ENCODE data around the gene CLDN11.

CLDN11 gene

GRCh38 chr3:170413291-170413690, 5.4 kb upstream of the CLDN11 start:
- H3K4me3 ChIP-seq (ENCODE audit: low read depth in 1 of 2, low read length in 1 of 2): no peak overlapping the region
- H3K4me1 ChIP-seq (ENCODE audit: control insufficient read depth in 1 of 2, insufficient read depth in 1 of 2, low read depth in 1 of 2, low read length in 1 of 2): peaks cover under 1 to 2% of the 10 kb centered on the region in 2 experiments
- H3K36me3 ChIP-seq: no peaks in the 10 kb centered on the region
- H3K27ac ChIP-seq: no peak overlapping the region
- TF ChIP-seq, protein P1, sequence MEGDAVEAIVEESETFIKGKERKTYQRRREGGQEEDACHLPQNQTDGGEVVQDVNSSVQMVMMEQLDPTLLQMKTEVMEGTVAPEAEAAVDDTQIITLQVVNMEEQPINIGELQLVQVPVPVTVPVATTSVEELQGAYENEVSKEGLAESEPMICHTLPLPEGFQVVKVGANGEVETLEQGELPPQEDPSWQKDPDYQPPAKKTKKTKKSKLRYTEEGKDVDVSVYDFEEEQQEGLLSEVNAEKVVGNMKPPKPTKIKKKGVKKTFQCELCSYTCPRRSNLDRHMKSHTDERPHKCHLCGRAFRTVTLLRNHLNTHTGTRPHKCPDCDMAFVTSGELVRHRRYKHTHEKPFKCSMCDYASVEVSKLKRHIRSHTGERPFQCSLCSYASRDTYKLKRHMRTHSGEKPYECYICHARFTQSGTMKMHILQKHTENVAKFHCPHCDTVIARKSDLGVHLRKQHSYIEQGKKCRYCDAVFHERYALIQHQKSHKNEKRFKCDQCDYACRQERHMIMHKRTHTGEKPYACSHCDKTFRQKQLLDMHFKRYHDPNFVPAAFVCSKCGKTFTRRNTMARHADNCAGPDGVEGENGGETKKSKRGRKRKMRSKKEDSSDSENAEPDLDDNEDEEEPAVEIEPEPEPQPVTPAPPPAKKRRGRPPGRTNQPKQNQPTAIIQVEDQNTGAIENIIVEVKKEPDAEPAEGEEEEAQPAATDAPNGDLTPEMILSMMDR (IDR thresholded peaks at IDR 0.05): no peak
- H3K27me3 ChIP-seq: peaks cover 59% of the 10 kb centered on the region
- H3K9me3 ChIP-seq: no peaks in the 10 kb centered on the region

GRCh38 chr3:170414202-170414663, 4.4 kb upstream of the CLDN11 start:
- no peaks in the 10 kb centered on the region for H3K36me3 ChIP-seq
- TF ChIP-seq, protein P1 (IDR thresholded peaks at IDR 0.05): peak; percentile 71
- no peak overlapping the region for H3K27ac ChIP-seq
- H3K4me1 ChIP-seq (ENCODE audit: control insufficient read depth in 1 of 2, insufficient read depth in 1 of 2, low read depth in 1 of 2, low read length in 1 of 2): peaks cover 10 to 12% of the 10 kb centered on the region in 2 experiments
- peaks cover 69% of the 10 kb centered on the region for H3K27me3 ChIP-seq
- H3K4me3 ChIP-seq (ENCODE audit: low read depth in 1 of 2, low read length in 1 of 2): no peak overlapping the region
- no peaks in the 10 kb centered on the region for H3K9me3 ChIP-seq

DNA sequence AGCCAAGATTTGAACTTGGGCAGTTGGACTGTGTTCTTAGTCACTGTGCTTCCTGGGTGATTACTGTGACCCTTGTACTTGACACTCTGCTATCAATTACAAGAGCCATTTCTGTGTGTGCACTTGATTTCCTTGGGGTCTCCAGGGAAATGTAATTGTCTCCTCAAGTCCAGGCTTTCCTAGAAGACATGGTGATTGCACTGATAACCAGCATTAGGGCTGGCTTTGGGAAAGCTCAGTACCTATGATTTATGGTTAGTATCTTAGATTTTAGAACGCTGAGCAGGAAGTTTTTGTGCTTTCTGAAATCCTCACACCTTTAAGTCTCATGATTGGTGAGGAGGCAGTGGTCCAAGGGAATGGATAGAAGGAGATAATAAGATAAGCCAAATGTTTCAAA, 1.6 kb upstream of the CLDN11 start:
- TF ChIP-seq, protein P1 (IDR thresholded peaks at IDR 0.05): no peak
- H3K36me3 ChIP-seq: no peaks in the 10 kb centered on the region
- peaks cover 82% of the 10 kb centered on the region for H3K27me3 ChIP-seq
- H3K4me1 ChIP-seq (ENCODE audit: control insufficient read depth in 1 of 2, insufficient read depth in 1 of 2, low read depth in 1 of 2, low read length in 1 of 2): peaks cover 15 to 20% of the 10 kb centered on the region in 2 experiments
- no peaks in the 10 kb centered on the region for H3K9me3 ChIP-seq
- H3K27ac ChIP-seq: no peak overlapping the region
- no peak overlapping the region for H3K4me3 ChIP-seq (ENCODE audit: low read depth in 1 of 2, low read length in 1 of 2)

DNA sequence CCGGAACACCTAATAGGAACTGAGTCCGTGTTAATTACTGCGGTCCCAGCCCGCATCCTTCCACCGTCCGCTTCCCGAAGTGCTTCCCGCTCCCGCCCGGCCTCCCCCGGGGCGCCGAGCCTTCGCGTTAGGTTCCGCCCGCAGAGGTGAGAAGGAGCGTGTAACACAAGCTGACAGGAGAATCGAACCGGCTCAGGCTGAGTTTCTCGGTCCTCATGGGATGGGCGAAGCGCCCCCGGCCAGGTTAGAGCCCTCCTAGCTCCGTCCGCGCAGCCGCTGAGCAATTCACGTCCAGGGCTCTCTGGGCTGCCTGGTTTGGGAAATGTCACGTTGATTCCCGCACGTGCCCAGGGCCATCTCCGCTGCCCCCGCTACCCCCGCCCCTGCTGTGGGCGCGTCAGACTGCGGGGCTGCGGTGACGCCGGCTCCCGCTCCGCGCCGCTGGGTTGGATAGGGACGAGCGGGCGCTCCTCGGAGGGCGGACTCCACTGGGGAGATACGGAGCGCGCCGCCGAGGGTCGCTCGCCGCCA, 954 bp downstream of the CLDN11 start:
- Histone ChIP-seq H3K27ac (no peak overlapping the region), H3K27me3 (peaks cover 82% of the 10 kb centered on the region), H3K4me1 (ENCODE audit: control insufficient read depth in 1 of 2, insufficient read depth in 1 of 2, low read depth in 1 of 2, low read length in 1 of 2) (peaks cover 15 to 20% of the 10 kb centered on the region in 2 experiments), H3K9me3 (no peaks in the 10 kb centered on the region), H3K36me3 (no peaks in the 10 kb centered on the region), H3K4me3 (ENCODE audit: low read depth in 1 of 2, low read length in 1 of 2) (no peak overlapping the region)
- TF ChIP-seq, protein P1 (IDR thresholded peaks at IDR 0.05): no peak

GRCh38 chr3:170420307-170420821, 1.7 kb downstream of the CLDN11 start:
- H3K4me1 ChIP-seq (ENCODE audit: control insufficient read depth in 1 of 2, insufficient read depth in 1 of 2, low read depth in 1 of 2, low read length in 1 of 2): peaks cover 15 to 20% of the 10 kb centered on the region in 2 experiments
- peaks cover 79% of the 10 kb centered on the region for H3K27me3 ChIP-seq
- TF ChIP-seq, protein P1 (IDR thresholded peaks at IDR 0.05): no peak
- no peaks in the 10 kb centered on the region for H3K9me3 ChIP-seq
- no peak overlapping the region for H3K4me3 ChIP-seq (ENCODE audit: low read depth in 1 of 2, low read length in 1 of 2)
- H3K27ac ChIP-seq: no peak overlapping the region
- no peaks in the 10 kb centered on the region for H3K36me3 ChIP-seq

Data from neutrophil (primary cell).